ENCODE data around the gene CYP4F11.
"Not testable (repeated sequence)": the region's sequence is repeated elsewhere in the genome, so short reads cannot be mapped to it uniquely, and the experiment has no call there.

Gene CYP4F11

GRCh38 chr19:15934332-15935078 is at the start of gene CYP4F11:
TSS of gene CYP4F11 (minus strand) at chr19:15934529. CDS start at chr19:15934408, 121 bp downstream.
- Mint-ChIP-seq H3K9me3 (no peaks in the 10 kb centered on the region), H3K27me3 (peaks cover 3% of the 10 kb centered on the region)

GRCh38 chr19:15979293-15979692 is 45.0 kb upstream of the CYP4F11 start:
- H3K36me3 Mint-ChIP-seq, result peaks cover 3% of the 10 kb centered on the region
- peaks cover 8% of the 10 kb centered on the region for H3K9me3 Mint-ChIP-seq
- peaks cover 20% of the 10 kb centered on the region for H3K27me3 Mint-ChIP-seq
- no peaks in the 10 kb centered on the region for H3K4me1 Mint-ChIP-seq
- no peak overlapping the region for H3K4me3 Mint-ChIP-seq
- no peak overlapping the region for H3K27ac Mint-ChIP-seq

More at GRCh38 chr19:15934332-15935078, at the start of gene CYP4F11:
- H3K4me1 Mint-ChIP-seq, result no peaks in the 10 kb centered on the region
- H3K4me3 Mint-ChIP-seq, result no peak within 1 kb of the TSS
- H3K27ac Mint-ChIP-seq, result no peak within 1 kb of the TSS
- H3K36me3 Mint-ChIP-seq, result no peaks in the 10 kb centered on the region

GRCh38 chr19:15977690-15978089 is 43.4 kb upstream of the CYP4F11 start:
- Mint-ChIP-seq H3K27ac (no peak overlapping the region), H3K9me3 (no peaks in the 10 kb centered on the region), H3K4me3 (no peak overlapping the region), H3K4me1 (no peaks in the 10 kb centered on the region), H3K36me3 (peaks cover under 1% of the 10 kb centered on the region), H3K27me3 (peaks cover 16% of the 10 kb centered on the region)

GRCh38 chr19:15976836-15977689 is 42.7 kb upstream of the CYP4F11 start:
- Mint-ChIP-seq H3K36me3 (no peaks in the 10 kb centered on the region), H3K27ac (no peak overlapping the region), H3K9me3 (no peaks in the 10 kb centered on the region), H3K4me3 (no peak overlapping the region), H3K27me3 (peaks cover 16% of the 10 kb centered on the region), H3K4me1 (no peaks in the 10 kb centered on the region)

GRCh38 chr19:15974856-15975255 is 40.5 kb upstream of the CYP4F11 start:
- peaks cover 19% of the 10 kb centered on the region for H3K27me3 Mint-ChIP-seq
- H3K9me3 Mint-ChIP-seq, result no peaks in the 10 kb centered on the region
- no peak overlapping the region for H3K4me3 Mint-ChIP-seq
- H3K36me3 Mint-ChIP-seq, result no peaks in the 10 kb centered on the region
- no peaks in the 10 kb centered on the region for H3K4me1 Mint-ChIP-seq
- no peak overlapping the region for H3K27ac Mint-ChIP-seq

GRCh38 chr19:15972043-15972442 is 37.7 kb upstream of the CYP4F11 start:
- not testable (repeated sequence) for H3K27ac Mint-ChIP-seq, H3K36me3 Mint-ChIP-seq, H3K4me1 Mint-ChIP-seq, H3K4me3 Mint-ChIP-seq, H3K9me3 Mint-ChIP-seq
- H3K27me3 Mint-ChIP-seq, result peaks cover 11% of the 10 kb centered on the region

- Mint-ChIP-seq H3K36me3 (no peaks in the 10 kb centered on the region), H3K9me3 (no peaks in the 10 kb centered on the region), H3K27ac (no peak overlapping the region), H3K27me3 (peaks cover 13% of the 10 kb centered on the region), H3K4me1 (no peaks in the 10 kb centered on the region), H3K4me3 (no peak overlapping the region)
Measured at GRCh38 chr19:15971224-15971780, 37.0 kb upstream of the CYP4F11 start.

- Mint-ChIP-seq H3K9me3 (no peaks in the 10 kb centered on the region), H3K27me3 (peaks cover 19% of the 10 kb centered on the region), H3K27ac (no peak overlapping the region), H3K36me3 (no peaks in the 10 kb centered on the region), H3K4me3 (no peak overlapping the region), H3K4me1 (no peaks in the 10 kb centered on the region)
Measured at GRCh38 chr19:15964231-15964630, 29.9 kb upstream of the CYP4F11 start.

GRCh38 chr19:15962319-15962718 is 28.0 kb upstream of the CYP4F11 start:
- Mint-ChIP-seq H3K9me3 (no peaks in the 10 kb centered on the region), H3K27ac (no peak overlapping the region), H3K4me1 (no peaks in the 10 kb centered on the region), H3K4me3 (no peak overlapping the region), H3K27me3 (peaks cover 21% of the 10 kb centered on the region), H3K36me3 (no peaks in the 10 kb centered on the region)

GRCh38 chr19:15954820-15955219 is 20.5 kb upstream of the CYP4F11 start:
- Mint-ChIP-seq H3K4me1 (no peaks in the 10 kb centered on the region), H3K27me3 (peaks cover 42% of the 10 kb centered on the region), H3K36me3 (no peaks in the 10 kb centered on the region), H3K9me3 (no peaks in the 10 kb centered on the region), H3K27ac (no peak overlapping the region), H3K4me3 (no peak overlapping the region)

- H3K9me3 Mint-ChIP-seq, result peaks cover 7% of the 10 kb centered on the region
- H3K4me3 Mint-ChIP-seq, result no peak within 1 kb of the TSS
- peaks cover 5% of the 10 kb centered on the region for H3K36me3 Mint-ChIP-seq
- no peaks in the 10 kb centered on the region for H3K4me1 Mint-ChIP-seq
- H3K27me3 Mint-ChIP-seq, result peaks cover 37% of the 10 kb centered on the region
- H3K27ac Mint-ChIP-seq, result no peak within 1 kb of the TSS
Measured at GRCh38 chr19:15948223-15949058, 14.1 kb upstream of the CYP4F11 start, which contains the start of gene OR10H4. TSS of gene OR10H4 (plus strand) at chr19:15949008. CDS start at chr19:15949008, 0 bp downstream.

GRCh38 chr19:15945301-15945700 is 11.0 kb upstream of the CYP4F11 start:
- Mint-ChIP-seq H3K4me3 (no peak overlapping the region), H3K27me3 (peaks cover 32% of the 10 kb centered on the region), H3K27ac (no peak overlapping the region), H3K36me3 (peaks cover 5% of the 10 kb centered on the region), H3K9me3 (peaks cover 7% of the 10 kb centered on the region), H3K4me1 (no peaks in the 10 kb centered on the region)

GRCh38 chr19:15944401-15944800 is 10.1 kb upstream of the CYP4F11 start:
- Mint-ChIP-seq H3K4me3 (no peak overlapping the region), H3K36me3 (peaks cover 5% of the 10 kb centered on the region), H3K27ac (no peak overlapping the region), H3K4me1 (no peaks in the 10 kb centered on the region), H3K9me3 (peaks cover 6% of the 10 kb centered on the region), H3K27me3 (peaks cover 35% of the 10 kb centered on the region)

GRCh38 chr19:15937771-15938170 is 3.4 kb upstream of the CYP4F11 start:
- H3K4me1 Mint-ChIP-seq, result no peaks in the 10 kb centered on the region
- no peaks in the 10 kb centered on the region for H3K36me3 Mint-ChIP-seq
- H3K9me3 Mint-ChIP-seq, result no peaks in the 10 kb centered on the region
- H3K4me3 Mint-ChIP-seq, result no peak overlapping the region
- peaks cover 10% of the 10 kb centered on the region for H3K27me3 Mint-ChIP-seq
- no peak overlapping the region for H3K27ac Mint-ChIP-seq

- Mint-ChIP-seq H3K4me3 (no peak overlapping the region), H3K36me3 (no peaks in the 10 kb centered on the region), H3K4me1 (no peaks in the 10 kb centered on the region), H3K9me3 (no peaks in the 10 kb centered on the region), H3K27me3 (peaks cover 6% of the 10 kb centered on the region), H3K27ac (no peak overlapping the region)
Measured at GRCh38 chr19:15936950-15937349, 2.6 kb upstream of the CYP4F11 start.

Data from activated naive CD4-positive, alpha-beta T cell treated with anti-CD3 and anti-CD28 coated beads, Interleukin-2, amount 50 U/mL, for 24 hours (primary cell).